GM12878 (cell line): ENCODE measurements around the gene SIPA1.

Experiments used
- HDAC2 ChIP-seq: fragments of 200-600 bp; sonication (generic); IDR thresholded peaks from 2 replicates; pipeline ENCODE4 v1.6.1; 2017
- TF ChIP-seq, protein P1 (sequence below), 3 experiments: IDR thresholded peaks in 2 of 3; conservative IDR thresholded peaks in 1 of 3; 2 replicates each; pipeline ENCODE4 v1.5.1; 2011; ENCODE audit warnings: low read depth in 3 of 3, low read length in 3 of 3, mild to moderate bottlenecking in 3 of 3, control low read depth in 2 of 3, moderate library complexity in 2 of 3, inconsistent platforms in 1 of 3, mixed read lengths in 1 of 3; ENCODE audit not compliant: control insufficient read depth in 2 of 3, insufficient read depth in 1 of 3; ENCODE audit errors: extremely low read depth in 1 of 3

DNA sequence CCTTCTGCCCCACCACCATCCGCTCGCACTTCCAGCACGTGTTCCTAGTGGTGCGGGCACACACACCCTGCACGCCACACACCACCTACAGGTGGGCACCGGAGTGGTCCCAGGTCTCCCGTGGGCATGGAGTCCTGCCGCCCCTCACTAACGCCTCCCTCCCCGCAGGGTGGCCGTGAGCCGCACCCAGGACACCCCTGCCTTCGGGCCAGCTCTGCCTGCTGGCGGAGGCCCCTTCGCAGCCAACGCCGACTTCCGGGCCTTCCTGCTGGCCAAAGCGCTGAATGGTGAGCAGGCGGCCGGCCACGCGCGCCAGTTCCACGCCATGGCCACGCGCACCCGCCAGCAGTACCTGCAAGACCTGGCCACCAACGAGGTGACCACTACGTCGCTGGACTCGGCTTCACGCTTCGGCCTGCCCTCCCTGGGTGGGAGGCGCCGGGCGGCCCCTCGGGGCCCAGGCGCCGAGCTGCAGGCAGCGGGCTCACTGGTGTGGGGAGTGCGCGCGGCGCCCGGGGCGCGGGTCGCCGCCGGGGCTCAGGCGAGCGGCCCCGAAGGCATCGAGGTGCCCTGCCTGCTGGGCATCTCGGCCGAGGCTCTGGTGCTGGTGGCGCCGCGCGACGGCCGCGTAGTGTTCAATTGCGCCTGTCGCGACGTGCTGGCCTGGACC lies 8.5 kb downstream of the SIPA1 start:
- TF ChIP-seq, protein P1, sequence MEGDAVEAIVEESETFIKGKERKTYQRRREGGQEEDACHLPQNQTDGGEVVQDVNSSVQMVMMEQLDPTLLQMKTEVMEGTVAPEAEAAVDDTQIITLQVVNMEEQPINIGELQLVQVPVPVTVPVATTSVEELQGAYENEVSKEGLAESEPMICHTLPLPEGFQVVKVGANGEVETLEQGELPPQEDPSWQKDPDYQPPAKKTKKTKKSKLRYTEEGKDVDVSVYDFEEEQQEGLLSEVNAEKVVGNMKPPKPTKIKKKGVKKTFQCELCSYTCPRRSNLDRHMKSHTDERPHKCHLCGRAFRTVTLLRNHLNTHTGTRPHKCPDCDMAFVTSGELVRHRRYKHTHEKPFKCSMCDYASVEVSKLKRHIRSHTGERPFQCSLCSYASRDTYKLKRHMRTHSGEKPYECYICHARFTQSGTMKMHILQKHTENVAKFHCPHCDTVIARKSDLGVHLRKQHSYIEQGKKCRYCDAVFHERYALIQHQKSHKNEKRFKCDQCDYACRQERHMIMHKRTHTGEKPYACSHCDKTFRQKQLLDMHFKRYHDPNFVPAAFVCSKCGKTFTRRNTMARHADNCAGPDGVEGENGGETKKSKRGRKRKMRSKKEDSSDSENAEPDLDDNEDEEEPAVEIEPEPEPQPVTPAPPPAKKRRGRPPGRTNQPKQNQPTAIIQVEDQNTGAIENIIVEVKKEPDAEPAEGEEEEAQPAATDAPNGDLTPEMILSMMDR (IDR thresholded peaks at IDR 0.05 in 2 of 3, conservative IDR thresholded peaks at IDR 0.05 in 1 of 3; ENCODE audit: control insufficient read depth in 2 of 3, extremely low read depth in 1 of 3, insufficient read depth in 1 of 3, low read depth in 3 of 3, low read length in 3 of 3) = no peak
- TF ChIP-seq HDAC2 = no peak
